Body of pancreas (tissue), 4 donors: ENCODE results near the gene CLDN5.

Experiments used
- POLR2A ChIP-seq, 3 donors: fragments of 450-650 bp; IDR thresholded peaks; one replicate each; pipeline ENCODE4 v1.6.1; 2016; ENCODE audit warnings: antibody characterized with exemption in 3 of 3, mild to moderate bottlenecking in 2 of 3
- TF ChIP-seq, protein P1 (sequence below), 7 experiments: fragments of 450-650 bp in 4 of 7; fragments of 200-600 bp in 3 of 7; sonication (generic) in 3 of 7; IDR thresholded peaks; one replicate each; pipeline ENCODE4 v1.5.1; 2016 to 2019; ENCODE audit warnings: antibody characterized with exemption in 7 of 7

DNA sequence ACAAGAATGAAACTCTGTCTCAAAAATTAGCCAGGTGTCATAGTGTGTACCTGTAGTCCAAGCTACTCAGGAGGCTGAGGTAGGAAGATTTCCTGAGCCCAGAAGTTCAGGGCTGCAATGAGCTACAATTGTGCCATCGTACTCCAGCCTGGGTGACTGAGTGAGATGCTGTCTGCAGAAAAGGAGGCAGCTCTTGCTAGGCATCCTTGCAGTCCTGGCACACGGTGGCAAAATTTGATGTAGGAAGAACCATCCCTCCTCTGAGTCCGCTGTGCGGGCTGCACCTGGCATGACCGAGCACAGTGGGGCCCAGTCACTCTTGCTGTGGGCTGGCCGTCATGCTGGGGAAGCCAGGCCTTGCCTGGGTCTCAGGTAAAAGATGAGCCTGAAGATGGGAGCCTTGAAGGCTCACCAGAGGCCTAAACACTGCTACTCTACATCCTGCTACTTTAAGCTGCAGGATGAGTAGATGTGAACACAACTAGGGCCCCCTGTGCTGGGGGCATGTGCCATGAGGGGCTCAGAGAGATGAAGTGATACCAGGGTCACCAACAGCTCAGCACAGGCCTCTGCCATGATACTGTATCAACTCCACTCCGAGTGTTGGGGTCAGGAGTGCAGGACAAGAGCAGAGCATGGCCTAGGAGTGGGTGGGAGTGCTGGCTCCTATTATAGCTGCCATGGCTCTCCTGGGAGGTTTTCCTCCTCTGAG, 25.9 kb downstream of the CLDN5 start:
- TF ChIP-seq POLR2A (IDR thresholded peaks at IDR 0.05): no peak
- TF ChIP-seq, protein P1, sequence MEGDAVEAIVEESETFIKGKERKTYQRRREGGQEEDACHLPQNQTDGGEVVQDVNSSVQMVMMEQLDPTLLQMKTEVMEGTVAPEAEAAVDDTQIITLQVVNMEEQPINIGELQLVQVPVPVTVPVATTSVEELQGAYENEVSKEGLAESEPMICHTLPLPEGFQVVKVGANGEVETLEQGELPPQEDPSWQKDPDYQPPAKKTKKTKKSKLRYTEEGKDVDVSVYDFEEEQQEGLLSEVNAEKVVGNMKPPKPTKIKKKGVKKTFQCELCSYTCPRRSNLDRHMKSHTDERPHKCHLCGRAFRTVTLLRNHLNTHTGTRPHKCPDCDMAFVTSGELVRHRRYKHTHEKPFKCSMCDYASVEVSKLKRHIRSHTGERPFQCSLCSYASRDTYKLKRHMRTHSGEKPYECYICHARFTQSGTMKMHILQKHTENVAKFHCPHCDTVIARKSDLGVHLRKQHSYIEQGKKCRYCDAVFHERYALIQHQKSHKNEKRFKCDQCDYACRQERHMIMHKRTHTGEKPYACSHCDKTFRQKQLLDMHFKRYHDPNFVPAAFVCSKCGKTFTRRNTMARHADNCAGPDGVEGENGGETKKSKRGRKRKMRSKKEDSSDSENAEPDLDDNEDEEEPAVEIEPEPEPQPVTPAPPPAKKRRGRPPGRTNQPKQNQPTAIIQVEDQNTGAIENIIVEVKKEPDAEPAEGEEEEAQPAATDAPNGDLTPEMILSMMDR (IDR thresholded peaks at IDR 0.05): no peak
